HPDE6-E6E7 (cell line): ENCODE results near the gene CD300E.

Experiments used
- DNase-seq: peaks from one replicate; pipeline ENCODE4 v3.0.0; 2011; ENCODE audit warnings: missing footprints; ENCODE audit errors: extremely low spot score

The CD300E gene

GRCh38 chr17:74566132-74566753 is 57.3 kb downstream of the CD300E start:
- DNase-seq = peak; percentile 19

- DNase-seq = no peak
Observed at GRCh38 chr17:74565126-74565525, 58.4 kb downstream of the CD300E start.

GRCh38 chr17:74563358-74563757 is 60.2 kb downstream of the CD300E start:
- DNase-seq = no peak

- no peak for DNase-seq
Observed at GRCh38 chr17:74561586-74561985, 62.0 kb downstream of the CD300E start.
